PC-9 (cell line): ENCODE data around the gene DNAJC15. TPM values are rescaled to one million over a fixed set of nuclear protein-coding genes. Genes with fewer than 3 reads are reported as not detected.

Experiments used
- BruUV-seq: library from RNA; stranded (reverse); fragments of 400-500 nt; replicated peaks from 2 replicates; lab custom pipeline; 2021; lab: Mats Ljungman, UMichigan
- CTCF ChIA-PET: fragments of 300-600 bp; sonication (Branson Sonifier 250); formaldehyde crosslinking; loops from one replicate; lab custom pipeline; 2022; ENCODE audit warnings: antibody characterized with exemption; lab: Charles Lee
- POLR2A ChIA-PET: fragments of 300-600 bp; sonication (Branson Sonifier 250); formaldehyde crosslinking; loops from one replicate; lab custom pipeline; 2022; ENCODE audit warnings: antibody characterized with exemption; ENCODE audit not compliant: unreplicated experiment; lab: Charles Lee
- DNase-seq, 2 experiments: peaks; one replicate each; pipeline versions ENCODE4 v3.0.0 to v3.0.0-alpha.2; 2015 to 2022; ENCODE audit warnings: mixed read lengths in 1 of 2
- H2AFZ ChIP-seq: fragments of 200-600 bp; sonication (generic); 2 replicates; pipeline ENCODE4 v1.8.1; 2017; ENCODE audit warnings: antibody characterized with exemption
- H3F3A ChIP-seq: fragments of 200-600 bp; sonication (generic); 2 replicates; pipeline ENCODE4 v1.8.1; 2017; ENCODE audit warnings: antibody characterized with exemption, mild to moderate bottlenecking, low read depth; ENCODE audit not compliant: insufficient read depth
- H3K27ac ChIP-seq: fragments of 200-600 bp; sonication (generic); 2 replicates; pipeline ENCODE4 v1.6.1; 2016; ENCODE audit warnings: mixed run types
- H3K27me3 ChIP-seq: fragments of 200-600 bp; sonication (generic); 2 replicates; pipeline ENCODE4 v1.6.1; 2016; ENCODE audit warnings: low read depth, mixed run types; ENCODE audit not compliant: insufficient read depth
- H3K36me3 ChIP-seq: fragments of 200-600 bp; sonication (generic); 2 replicates; pipeline ENCODE4 v1.6.1; 2016; ENCODE audit warnings: low read depth, mixed run types
- H3K4me1 ChIP-seq: fragments of 200-600 bp; sonication (generic); replicated peaks from 2 replicates; pipeline ENCODE4 v1.6.1; 2016; ENCODE audit warnings: mixed run types; ENCODE audit not compliant: insufficient read depth
- H3K4me2 ChIP-seq: fragments of 200-600 bp; sonication (generic); 2 replicates; pipeline ENCODE4 v1.6.1; 2017; ENCODE audit warnings: mixed run types
- H3K4me3 ChIP-seq: fragments of 200-600 bp; sonication (generic); 2 replicates; pipeline ENCODE4 v1.6.1; 2016; ENCODE audit warnings: mixed run types
- H3K79me2 ChIP-seq: fragments of 200-600 bp; sonication (generic); 2 replicates; pipeline ENCODE4 v1.6.1; 2017; ENCODE audit warnings: low read depth, mixed run types
- H3K9me2 ChIP-seq: fragments of 200-600 bp; sonication (generic); 2 replicates; pipeline ENCODE4 v1.8.1; 2017; ENCODE audit warnings: mild to moderate bottlenecking; ENCODE audit not compliant: insufficient read depth
- H3K9me3 ChIP-seq: fragments of 200-600 bp; sonication (generic); 2 replicates; pipeline ENCODE4 v1.8.1; 2016; ENCODE audit warnings: low read depth; ENCODE audit not compliant: insufficient read depth
- H4K20me1 ChIP-seq: fragments of 200-600 bp; sonication (generic); 2 replicates; pipeline ENCODE4 v1.8.1; 2017; ENCODE audit not compliant: insufficient read depth
- EZH2 ChIP-seq: fragments of 200-600 bp; sonication (generic); IDR thresholded peaks from 2 replicates; pipeline ENCODE4 v1.8.0; 2017; ENCODE audit warnings: antibody characterized with exemption, low read depth
- intact Hi-C: fragments of 100-400 bp; cut with micrococcal nuclease; formaldehyde crosslinking; loops from one replicate; pipeline ENCODE4 v1.10.0; 2022; ENCODE audit not compliant: unreplicated experiment
- total RNA-seq: library from RNA; stranded (reverse); gene quantifications from 2 replicates; pipeline ENCODE4 v1.2.3, GENCODE V29; 2021
- TF ChIP-seq, protein P1 (sequence below): fragments of 200-600 bp; sonication (generic); conservative IDR thresholded peaks from 2 replicates; pipeline ENCODE4 v1.6.1; 2017; ENCODE audit warnings: mixed run types, antibody characterized with exemption, mild to moderate bottlenecking, moderate library complexity

The DNAJC15 gene
- total RNA-seq, 1 experiment from 2014 or later: 14.8 TPM

DNA sequence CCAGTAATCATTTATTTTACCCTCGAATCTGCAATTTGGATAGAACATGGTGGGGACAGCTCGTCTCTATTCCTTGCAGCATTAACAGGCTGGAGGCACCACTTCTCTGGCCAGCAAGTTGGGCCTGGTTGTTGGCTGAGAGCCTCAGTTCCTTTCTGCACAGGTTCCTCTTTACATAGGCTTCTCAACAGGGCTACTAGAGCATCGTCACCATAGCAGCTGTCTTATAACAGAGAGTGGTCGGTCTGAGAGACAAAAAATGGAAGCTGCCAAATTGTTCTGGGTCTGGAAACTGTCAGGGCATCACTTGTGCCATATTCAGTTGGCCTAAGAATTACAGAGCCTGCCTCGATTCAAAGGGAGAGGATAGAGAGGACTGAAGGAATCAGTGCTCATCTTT, 86.7 kb downstream of the DNAJC15 start:
- TF ChIP-seq, protein P1, sequence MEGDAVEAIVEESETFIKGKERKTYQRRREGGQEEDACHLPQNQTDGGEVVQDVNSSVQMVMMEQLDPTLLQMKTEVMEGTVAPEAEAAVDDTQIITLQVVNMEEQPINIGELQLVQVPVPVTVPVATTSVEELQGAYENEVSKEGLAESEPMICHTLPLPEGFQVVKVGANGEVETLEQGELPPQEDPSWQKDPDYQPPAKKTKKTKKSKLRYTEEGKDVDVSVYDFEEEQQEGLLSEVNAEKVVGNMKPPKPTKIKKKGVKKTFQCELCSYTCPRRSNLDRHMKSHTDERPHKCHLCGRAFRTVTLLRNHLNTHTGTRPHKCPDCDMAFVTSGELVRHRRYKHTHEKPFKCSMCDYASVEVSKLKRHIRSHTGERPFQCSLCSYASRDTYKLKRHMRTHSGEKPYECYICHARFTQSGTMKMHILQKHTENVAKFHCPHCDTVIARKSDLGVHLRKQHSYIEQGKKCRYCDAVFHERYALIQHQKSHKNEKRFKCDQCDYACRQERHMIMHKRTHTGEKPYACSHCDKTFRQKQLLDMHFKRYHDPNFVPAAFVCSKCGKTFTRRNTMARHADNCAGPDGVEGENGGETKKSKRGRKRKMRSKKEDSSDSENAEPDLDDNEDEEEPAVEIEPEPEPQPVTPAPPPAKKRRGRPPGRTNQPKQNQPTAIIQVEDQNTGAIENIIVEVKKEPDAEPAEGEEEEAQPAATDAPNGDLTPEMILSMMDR: no peak
- no peak for TF ChIP-seq EZH2
- H3K4me3 ChIP-seq: no peak overlapping the region
- no peaks in the 10 kb centered on the region for H3K36me3 ChIP-seq
- H3K9me2 ChIP-seq: no peaks in the 10 kb centered on the region
- intact Hi-C loops: no loop called here
- no peaks in the 10 kb centered on the region for H3K27me3 ChIP-seq
- no TSS peak for BruUV-seq
- H4K20me1 ChIP-seq: no peaks in the 10 kb centered on the region
- H3K27ac ChIP-seq: no peak overlapping the region
- no peaks in the 10 kb centered on the region for H3K79me2 ChIP-seq
- no peak for DNase-seq
- POLR2A ChIA-PET: no interaction called here
- CTCF ChIA-PET: no interaction called here
- no peaks in the 10 kb centered on the region for H3K9me3 ChIP-seq
- H3K4me1 ChIP-seq: no peaks in the 10 kb centered on the region
- no peaks in the 10 kb centered on the region; the same call in 1 of the 2 replicates for H3F3A ChIP-seq
- no peak overlapping the region for H2AFZ ChIP-seq
- H3K4me2 ChIP-seq: no peak overlapping the region

DNA sequence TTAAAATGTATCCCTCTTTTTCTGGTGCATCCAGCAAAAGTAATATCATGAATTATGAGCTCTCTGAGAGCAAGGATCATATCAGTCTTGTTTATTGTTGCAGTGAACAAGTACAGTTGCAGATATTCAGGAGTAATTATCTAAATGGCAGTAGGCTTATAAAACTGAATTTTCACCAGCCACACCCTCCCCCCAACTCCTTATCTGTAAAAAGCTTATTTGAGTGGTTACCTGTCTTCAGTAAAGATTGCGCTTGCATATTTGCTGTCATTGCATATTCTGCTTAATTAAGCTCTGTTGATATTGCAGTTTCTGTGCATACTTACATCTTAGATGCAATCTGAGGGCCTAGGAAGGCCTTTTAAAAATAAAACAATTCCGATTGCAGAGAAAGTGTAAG, 87.3 kb downstream of the DNAJC15 start:
- Histone ChIP-seq H3K4me2 (no peak overlapping the region), H3K79me2 (no peaks in the 10 kb centered on the region), H3K4me1 (no peaks in the 10 kb centered on the region), H3K36me3 (no peaks in the 10 kb centered on the region), H3K4me3 (no peak overlapping the region), H2AFZ (no peak overlapping the region), H3K27ac (no peak overlapping the region), H3K9me2 (no peaks in the 10 kb centered on the region), H3F3A (no peaks in the 10 kb centered on the region; the same call in 1 of the 2 replicates), H3K27me3 (no peaks in the 10 kb centered on the region), H3K9me3 (no peaks in the 10 kb centered on the region), H4K20me1 (no peaks in the 10 kb centered on the region)
- CTCF ChIA-PET: no interaction called here
- no peak for DNase-seq
- TF ChIP-seq, protein P1: no peak
- TF ChIP-seq EZH2: no peak
- POLR2A ChIA-PET: no interaction called here
- intact Hi-C loops: no loop called here
- BruUV-seq: no TSS peak

DNA sequence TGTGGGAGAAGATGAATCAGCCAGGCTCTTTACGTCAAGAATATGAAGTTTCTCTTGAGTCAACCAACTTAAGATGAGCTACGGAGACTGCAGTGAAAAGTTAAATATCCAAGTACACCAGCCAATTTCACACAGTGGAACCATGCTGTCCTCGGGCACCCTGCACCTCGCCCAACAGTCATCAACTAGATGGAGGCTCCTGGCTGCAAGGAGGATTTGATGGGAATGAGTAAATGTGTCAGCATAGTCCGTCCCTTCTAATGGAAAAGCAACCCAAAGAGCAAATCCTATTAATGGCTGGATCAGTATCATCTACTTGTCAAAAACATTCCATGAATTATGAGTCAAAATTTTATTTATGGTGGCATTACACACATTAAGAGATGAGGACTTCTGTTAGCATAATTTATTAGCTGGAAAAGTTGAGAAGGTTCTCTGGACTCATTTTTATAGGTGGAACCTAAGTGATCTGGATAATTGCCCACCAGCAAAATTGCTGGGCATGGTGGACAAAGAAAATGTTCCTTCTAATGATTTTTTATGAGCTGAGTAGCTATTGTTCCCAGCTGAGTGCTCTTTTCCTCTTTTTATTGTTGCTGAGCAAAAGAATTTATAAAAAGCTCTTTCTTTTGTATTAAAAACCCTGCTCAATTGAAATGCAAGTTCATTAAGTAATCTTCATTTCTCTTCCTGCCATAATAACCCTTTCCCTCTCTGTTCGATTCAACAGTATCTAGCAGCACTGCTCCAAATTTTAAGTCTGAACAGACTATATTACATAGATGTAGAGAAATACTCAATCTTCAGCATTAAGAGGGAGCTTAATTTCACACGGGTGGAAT, 88.4 kb downstream of the DNAJC15 start:
- H3F3A ChIP-seq: no peaks in the 10 kb centered on the region; the same call in 1 of the 2 replicates
- H3K27me3 ChIP-seq: no peaks in the 10 kb centered on the region
- no peaks in the 10 kb centered on the region for H4K20me1 ChIP-seq
- intact Hi-C loops: no loop called here
- BruUV-seq: no TSS peak
- no peak overlapping the region for H3K27ac ChIP-seq
- no peaks in the 10 kb centered on the region for H3K9me2 ChIP-seq
- no peaks in the 10 kb centered on the region for H3K79me2 ChIP-seq
- no peak overlapping the region for H3K4me2 ChIP-seq
- no peaks in the 10 kb centered on the region for H3K9me3 ChIP-seq
- ChIA-PET CTCF (no interaction called here), POLR2A (interaction anchor here (0.6 kb wide), 1 partner anchor 11 kb away, joined by 7 read pairs; no protein-coding TSS in a partner anchor)
- H2AFZ ChIP-seq: no peak overlapping the region
- no peak for TF ChIP-seq EZH2
- TF ChIP-seq, protein P1: no peak
- H3K36me3 ChIP-seq: no peaks in the 10 kb centered on the region
- DNase-seq: no peak
- no peak overlapping the region for H3K4me3 ChIP-seq
- H3K4me1 ChIP-seq: no peaks in the 10 kb centered on the region
